GM12878 (cell line): ENCODE measurements around the gene SLAMF9. TPM values are rescaled to one million over a fixed set of nuclear protein-coding genes. Genes with fewer than 3 reads are reported as not detected.

Source experiments
- ATAC-seq: fragments of 200-7000 bp; cut with Tn5 transposase; 3 replicates; pipeline ENCODE4 v1.9.1; 2020; ENCODE audit warnings: mild to moderate bottlenecking, moderate library complexity
- BruUV-seq: library from RNA; stranded (reverse); fragments of 400-500 nt; replicated peaks from 2 replicates; lab custom pipeline; 2021; lab: Mats Ljungman, UMichigan
- CTCF ChIA-PET: fragments of 300-600 bp; sonication (Branson Sonifier 250); formaldehyde crosslinking; extraction: SDS; loops from one replicate; lab custom pipeline; 2021; ENCODE audit warnings: inconsistent platforms; lab: Yijun Ruan, JAX
- POLR2A ChIA-PET: fragments of 350-600 bp; formaldehyde crosslinking; extraction: SDS; loops from one replicate; lab custom pipeline; 2021; ENCODE audit warnings: inconsistent platforms; lab: Charles Lee
- RAD21 ChIA-PET: fragments of 300-600 bp; sonication (Branson Sonifier 250); formaldehyde crosslinking; loops from one replicate; lab custom pipeline; 2023; ENCODE audit warnings: antibody characterized with exemption; ENCODE audit not compliant: unreplicated experiment; lab: Charles Lee
- SMC1A ChIA-PET: fragments of 300-600 bp; sonication (Branson Sonifier 250); formaldehyde crosslinking; loops from one replicate; lab custom pipeline; 2023; ENCODE audit not compliant: unreplicated experiment, uncharacterized antibody; lab: Charles Lee
- DNase-seq: peaks from one replicate; pipeline ENCODE4 v3.0.0-alpha.2; 2011; ENCODE audit warnings: low read depth, low spot score
- FAIRE-seq: peaks from 3 replicates; lab custom pipeline; 2011; peaks lifted over from hg19 to GRCh38; lab: Jason Lieb, UNC
- H2AFZ ChIP-seq: 2 replicates; pipeline ENCODE4 v1.6.0; 2011; ENCODE audit warnings: low read depth, low read length, control low read depth; ENCODE audit not compliant: control insufficient read depth
- H3K27ac ChIP-seq: 2 replicates; pipeline ENCODE4 v1.5.1; 2011; ENCODE audit warnings: control low read depth; ENCODE audit not compliant: control insufficient read depth, insufficient read depth
- H3K27me3 ChIP-seq, 2 experiments: replicated peaks in 1 of 2; 2 replicates each; pipeline versions ENCODE4 v1.6.0 to v1.6.1; 2011; ENCODE audit warnings: low read length in 1 of 2; ENCODE audit not compliant: control insufficient read depth in 2 of 2, insufficient read depth in 2 of 2
- H3K36me3 ChIP-seq, 2 experiments: 2 replicates each; pipeline ENCODE4 v1.5.1; 2011; ENCODE audit warnings: low read length in 1 of 2; ENCODE audit not compliant: control insufficient read depth in 2 of 2, insufficient read depth in 2 of 2
- H3K4me1 ChIP-seq: 2 replicates; pipeline ENCODE4 v1.6.1; 2011; ENCODE audit warnings: mild to moderate bottlenecking, low read length, moderate library complexity, mixed read lengths; ENCODE audit not compliant: control insufficient read depth, insufficient read depth
- H3K4me2 ChIP-seq: 2 replicates; pipeline ENCODE4 v1.6.0; 2011; ENCODE audit warnings: control low read depth; ENCODE audit not compliant: control insufficient read depth, insufficient read depth
- H3K4me3 ChIP-seq: fragments of 200-600 bp; sonication (generic); 2 replicates; pipeline ENCODE4 v1.5.1; 2016
- H3K79me2 ChIP-seq: 2 replicates; pipeline ENCODE4 v1.6.0; 2011; ENCODE audit warnings: low read length; ENCODE audit not compliant: control insufficient read depth, insufficient read depth
- H3K9ac ChIP-seq: 2 replicates; pipeline ENCODE4 v1.8.0; 2011; ENCODE audit warnings: low read length, control low read depth, mixed read lengths; ENCODE audit not compliant: control insufficient read depth, insufficient read depth
- H3K9me3 ChIP-seq: replicated peaks from 3 replicates; pipeline ENCODE4 v1.5.1; 2011; ENCODE audit warnings: mild to moderate bottlenecking, low read length; ENCODE audit not compliant: control insufficient read depth, insufficient read depth
- H4K20me1 ChIP-seq: 2 replicates; pipeline ENCODE4 v1.6.0; 2011; ENCODE audit not compliant: control insufficient read depth, insufficient read depth
- CBX3 ChIP-seq: fragments of 200-600 bp; sonication (generic); IDR thresholded peaks from 2 replicates; pipeline ENCODE4 v1.6.1; 2016; ENCODE audit warnings: low read depth, borderline replicate concordance
- CHD1 ChIP-seq: IDR thresholded peaks from 2 replicates; pipeline ENCODE4 v1.6.1; 2012; ENCODE audit warnings: low read depth, low read length, improper control_type of control experiment
- JUNB ChIP-seq: IDR thresholded peaks from 2 replicates; pipeline ENCODE4 v1.6.1; 2016; ENCODE audit warnings: antibody characterized with exemption, mild to moderate bottlenecking
- NKRF ChIP-seq: fragments of 450-650 bp; conservative IDR thresholded peaks from 2 replicates; pipeline ENCODE4 v1.6.1; 2017; ENCODE audit warnings: mild to moderate bottlenecking, moderate library complexity
- NR2F1 ChIP-seq: fragments of 450-650 bp; conservative IDR thresholded peaks from 2 replicates; pipeline ENCODE4 v1.6.1; 2017; ENCODE audit warnings: mild to moderate bottlenecking
- PAX8 ChIP-seq: fragments of 450-650 bp; IDR thresholded peaks from 2 replicates; pipeline ENCODE4 v1.6.1; 2017; ENCODE audit warnings: mild to moderate bottlenecking, moderate library complexity
- POLR2AphosphoS2 ChIP-seq: IDR thresholded peaks from 2 replicates; pipeline ENCODE4 v1.6.1; 2011; ENCODE audit warnings: low read depth, mild to moderate bottlenecking, low read length, improper control_type of control experiment, moderate library complexity
- RELA ChIP-seq: fragments of 450-650 bp; IDR thresholded peaks from 2 replicates; pipeline ENCODE4 v1.8.0; 2014; ENCODE audit warnings: borderline replicate concordance; ENCODE audit not compliant: partially characterized antibody
- SMAD5 ChIP-seq: IDR thresholded peaks from 2 replicates; pipeline ENCODE4 v1.6.1; 2016; ENCODE audit warnings: antibody characterized with exemption, low read depth
- SREBF1 ChIP-seq: IDR thresholded peaks from 2 replicates; pipeline ENCODE4 v1.6.1; 2012; ENCODE audit warnings: mild to moderate bottlenecking, low read length
- STAT1 ChIP-seq: fragments of 450-650 bp; conservative IDR thresholded peaks from 2 replicates; pipeline ENCODE4 v1.6.1; 2014; ENCODE audit warnings: antibody characterized with exemption, mild to moderate bottlenecking
- TARDBP ChIP-seq: IDR thresholded peaks from 2 replicates; pipeline ENCODE4 v1.6.1; 2016; ENCODE audit warnings: borderline replicate concordance
- YBX1 ChIP-seq: fragments of 450-650 bp; IDR thresholded peaks from 2 replicates; pipeline ENCODE4 v1.6.1; 2016; ENCODE audit warnings: antibody characterized with exemption
- ZNF217 ChIP-seq: fragments of 450-650 bp; IDR thresholded peaks from 2 replicates; pipeline ENCODE4 v1.6.1; 2017; ENCODE audit warnings: antibody characterized with exemption, mild to moderate bottlenecking
- WGBS: methylation state at CpG from one replicate; pipeline ENCODE4 v1.1.6; 2016; ENCODE audit warnings: low lambda C conversion rate; ENCODE audit not compliant: insufficient replicate concordance, insufficient coverage; ENCODE audit errors: missing lambda C conversion rate; 5-methylcytosine and 5-hydroxymethylcytosine counted together
- in situ Hi-C: fragments of 300-500 bp; cut with MboI; formaldehyde crosslinking; loops from 9 replicates; pipeline ENCODE4 v1.14.3; 2018; ENCODE audit warnings: mixed read lengths
- intact Hi-C: fragments of 100-400 bp; cut with micrococcal nuclease; formaldehyde crosslinking; loops from one replicate; pipeline ENCODE4 v1.14.2; 2022; ENCODE audit not compliant: unreplicated experiment
- polyA plus RNA-seq, 11 experiments: library from polyadenylated mRNA; depleted of rRNA in 4 of 11; unstranded in 6 of 11; stranded (reverse) in 5 of 11; fragments of >200 nt; fragmentation: Nextera tagmentation in 4 of 11; fragmentation: Illumina TruSeq in 1 of 11; extraction: Ambion mirVana in 4 of 11; extraction: Trizol in 1 of 11; gene quantifications; 1 replicate in 1 of 11; 2 replicates in 10 of 11; pipeline versions ENCODE4 v1.2.1 to v1.2.3, GENCODE V29; 2011 to 2016; ENCODE audit warnings: inconsistent platforms in 2 of 11, missing spikeins in 2 of 11, low read depth in 1 of 11
- total RNA-seq, 4 experiments: library from RNA; depleted of rRNA in 3 of 4; stranded (reverse); fragments of >200 nt in 3 of 4; fragmentation: Illumina TruSeq in 1 of 4; extraction: Trizol in 1 of 4; gene quantifications; 2 replicates each; pipeline versions ENCODE4 v1.2.1 to v1.2.3, GENCODE V29; 2013 to 2021
- TF ChIP-seq, protein P1 (sequence below): fragments of 450-650 bp; IDR thresholded peaks from 2 replicates; pipeline ENCODE4 v1.6.1; 2016; ENCODE audit warnings: mild to moderate bottlenecking

The SLAMF9 gene
- total and polyA plus RNA-seq, 10 of the 15 experiments (the other 5 are each of a cell fraction or from before 2014, with no cell fraction given) = not detected

- Histone ChIP-seq H3K4me2 (no peak overlapping the region), H3K4me3 (no peak overlapping the region), H3K79me2 (no peaks in the 10 kb centered on the region), H3K27me3 (peaks cover under 1 to 4% of the 10 kb centered on the region in 2 experiments), H2AFZ (no peak overlapping the region), H3K9me3 (no peaks in the 10 kb centered on the region), H3K4me1 (no peaks in the 10 kb centered on the region), H3K36me3 (no peaks in the 10 kb centered on the region), H4K20me1 (no peaks in the 10 kb centered on the region), H3K9ac (no peak overlapping the region), H3K27ac (no peak overlapping the region)
- TF ChIP-seq, protein P1, sequence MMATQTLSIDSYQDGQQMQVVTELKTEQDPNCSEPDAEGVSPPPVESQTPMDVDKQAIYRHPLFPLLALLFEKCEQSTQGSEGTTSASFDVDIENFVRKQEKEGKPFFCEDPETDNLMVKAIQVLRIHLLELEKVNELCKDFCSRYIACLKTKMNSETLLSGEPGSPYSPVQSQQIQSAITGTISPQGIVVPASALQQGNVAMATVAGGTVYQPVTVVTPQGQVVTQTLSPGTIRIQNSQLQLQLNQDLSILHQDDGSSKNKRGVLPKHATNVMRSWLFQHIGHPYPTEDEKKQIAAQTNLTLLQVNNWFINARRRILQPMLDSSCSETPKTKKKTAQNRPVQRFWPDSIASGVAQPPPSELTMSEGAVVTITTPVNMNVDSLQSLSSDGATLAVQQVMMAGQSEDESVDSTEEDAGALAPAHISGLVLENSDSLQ = no peak
- TF ChIP-seq PAX8 = no peak
- no peak for TF ChIP-seq YBX1
- TF ChIP-seq ZNF217 = no peak
- no peak for TF ChIP-seq JUNB
- no peak for TF ChIP-seq CBX3
- TF ChIP-seq SMAD5 = no peak
- no peak for TF ChIP-seq STAT1
- no peak for TF ChIP-seq CHD1
- TF ChIP-seq POLR2AphosphoS2 = no peak
- no peak for TF ChIP-seq NKRF
- no peak for TF ChIP-seq RELA
- no peak for TF ChIP-seq TARDBP
- no peak for TF ChIP-seq NR2F1
- TF ChIP-seq SREBF1 = no peak
- in situ Hi-C loops (no loop called here), intact Hi-C loops (no loop called here)
- FAIRE-seq (no peak), DNase-seq (no peak), ATAC-seq (no peak)
- ChIA-PET POLR2A (no interaction called here), SMC1A (no interaction called here), CTCF (interaction anchor here (0.9 kb wide), 1 partner anchor 28 kb away, joined by 3 read pairs; no protein-coding TSS in a partner anchor), RAD21 (no interaction called here)
- no TSS peak for BruUV-seq
- WGBS = 11% methylated on average over 6 of the region's 6 CpGs
Observed at GRCh38 chr1:159977364-159978106, 23.5 kb upstream of the SLAMF9 start.
